Breast epithelium (tissue), 4 donors: ENCODE results near the gene FTO. TPM values are rescaled to one million over a fixed set of nuclear protein-coding genes. Genes with fewer than 3 reads are reported as not detected.

Experiments used
- DNase-seq, 2 donors: peaks; one replicate each; pipeline ENCODE4 v3.0.0-alpha.2; 2019; ENCODE audit warnings: low spot score in 2 of 2
- H3K27ac ChIP-seq, 2 donors: fragments of 200-600 bp; sonication (generic) in 1 of 2; one replicate each; pipeline ENCODE4 v1.5.1; 2016 to 2019; ENCODE audit warnings: mild to moderate bottlenecking in 1 of 2
- H3K27me3 ChIP-seq, 2 donors: fragments of 200-600 bp; sonication (generic) in 1 of 2; one replicate each; pipeline versions ENCODE4 v1.5.1 to v1.6.0; 2017 to 2019; ENCODE audit warnings: control low read depth in 1 of 2, mild to moderate bottlenecking in 1 of 2
- H3K36me3 ChIP-seq: fragments of 200-600 bp; one replicate; pipeline ENCODE4 v1.5.1; 2019
- H3K4me1 ChIP-seq, 2 donors: fragments of 200-600 bp; sonication (generic); one replicate each; pipeline ENCODE4 v1.5.1; 2016 to 2019; ENCODE audit warnings: control low read depth in 1 of 2
- H3K4me3 ChIP-seq, 3 donors: fragments of 200-600 bp; sonication (generic); 1 replicate in 2 of 3; 2 replicates in 1 of 3; pipeline ENCODE4 v1.5.1; 2016 to 2019; ENCODE audit warnings: mild to moderate bottlenecking in 3 of 3, moderate library complexity in 2 of 3
- H3K9me3 ChIP-seq, 2 donors: fragments of 200-600 bp; sonication (generic) in 1 of 2; one replicate each; pipeline ENCODE4 v1.5.1; 2016 to 2019; ENCODE audit warnings: control low read depth in 1 of 2
- CTCF ChIP-seq, 3 donors: fragments of 450-650 bp; IDR thresholded peaks; one replicate each; pipeline ENCODE4 v1.5.1; 2016 to 2017; ENCODE audit warnings: antibody characterized with exemption in 3 of 3, mild to moderate bottlenecking in 3 of 3, moderate library complexity in 3 of 3
- POLR2A ChIP-seq: fragments of 450-650 bp; IDR thresholded peaks from one replicate; pipeline ENCODE4 v1.6.1; 2016; ENCODE audit warnings: antibody characterized with exemption, mild to moderate bottlenecking, moderate library complexity
- POLR2AphosphoS5 ChIP-seq, 3 donors: sonication (generic); formaldehyde crosslinking; IDR thresholded peaks; one replicate each; pipeline ENCODE4 v1.6.1; 2017; ENCODE audit warnings: antibody characterized with exemption in 3 of 3
- intact Hi-C: fragments of 100-400 bp; cut with DNase I; formaldehyde crosslinking; loops from one replicate; pipeline ENCODE4 v1.15.1; 2023; ENCODE audit warnings: low total_unique reads
- total RNA-seq, 3 donors: library from RNA; depleted of rRNA; stranded (reverse); fragments of >200 nt; gene quantifications; one replicate each; pipeline ENCODE4 v1.1.0, GENCODE V29; 2016

Gene FTO
- total RNA-seq, 3 donors from 2014 or later = 109 to 193 (median 174) TPM

GRCh38 chr16:53848277-53848942, 144.5 kb downstream of the FTO start:
- no peak for DNase-seq
- TF ChIP-seq POLR2A (no peak), CTCF (IDR thresholded peaks at IDR 0.05) (no peak), POLR2AphosphoS5 (IDR thresholded peaks at IDR 0.05) (no peak)
- no peaks in the 10 kb centered on the region for H3K9me3 ChIP-seq
- H3K27me3 ChIP-seq = no peaks in the 10 kb centered on the region
- H3K4me1 ChIP-seq = no peaks in the 10 kb centered on the region
- no peak overlapping the region for H3K27ac ChIP-seq
- no peak overlapping the region for H3K4me3 ChIP-seq
- intact Hi-C loops = no loop called here
- H3K36me3 ChIP-seq = no peaks in the 10 kb centered on the region

GRCh38 chr16:53848950-53849349, 145.0 kb downstream of the FTO start:
- DNase-seq = no peak
- H3K27me3 ChIP-seq = no peaks in the 10 kb centered on the region
- H3K4me1 ChIP-seq = no peaks in the 10 kb centered on the region
- TF ChIP-seq POLR2AphosphoS5 (IDR thresholded peaks at IDR 0.05) (no peak), CTCF (IDR thresholded peaks at IDR 0.05) (no peak), POLR2A (no peak)
- no peak overlapping the region for H3K4me3 ChIP-seq
- H3K9me3 ChIP-seq = no peaks in the 10 kb centered on the region
- no peaks in the 10 kb centered on the region for H3K36me3 ChIP-seq
- no peak overlapping the region for H3K27ac ChIP-seq
- intact Hi-C loops = no loop called here

GRCh38 chr16:53849585-53849984, 145.6 kb downstream of the FTO start:
- intact Hi-C loops = no loop called here
- Histone ChIP-seq H3K27me3 (no peaks in the 10 kb centered on the region), H3K4me3 (no peak overlapping the region), H3K36me3 (no peaks in the 10 kb centered on the region), H3K4me1 (no peaks in the 10 kb centered on the region), H3K27ac (no peak overlapping the region), H3K9me3 (no peaks in the 10 kb centered on the region)
- no peak for TF ChIP-seq POLR2A
- no peak for TF ChIP-seq CTCF (IDR thresholded peaks at IDR 0.05)
- no peak for DNase-seq

GRCh38 chr16:53849994-53850393, 146.0 kb downstream of the FTO start:
- DNase-seq = no peak
- H3K27ac ChIP-seq = no peak overlapping the region
- TF ChIP-seq POLR2A (no peak), CTCF (IDR thresholded peaks at IDR 0.05) (no peak)

GRCh38 chr16:53852678-53853077, 148.7 kb downstream of the FTO start:
- Histone ChIP-seq H3K27ac (no peak overlapping the region), H3K9me3 (no peaks in the 10 kb centered on the region), H3K36me3 (no peaks in the 10 kb centered on the region), H3K27me3 (no peaks in the 10 kb centered on the region), H3K4me1 (no peaks in the 10 kb centered on the region), H3K4me3 (no peak overlapping the region)
- TF ChIP-seq CTCF (IDR thresholded peaks at IDR 0.05) (no peak), POLR2A (no peak), POLR2AphosphoS5 (IDR thresholded peaks at IDR 0.05) (no peak)
- no peak for DNase-seq
- intact Hi-C loops = no loop called here

More at GRCh38 chr16:53849994-53850393, 146.0 kb downstream of the FTO start:
- Histone ChIP-seq H3K27me3 (no peaks in the 10 kb centered on the region), H3K9me3 (no peaks in the 10 kb centered on the region), H3K4me1 (no peaks in the 10 kb centered on the region), H3K4me3 (no peak overlapping the region), H3K36me3 (no peaks in the 10 kb centered on the region)
- intact Hi-C loops = no loop called here
